Activated gamma-delta T cell treated with anti-CD3 and anti-CD28 coated beads, Interleukin-2, amount 50 U/mL, for 16 hours (primary cell): ENCODE data around the gene STARD4.

Source experiments
- DNase-seq: peaks from one replicate; pipeline ENCODE4 v3.0.0-alpha.2; 2020; ENCODE audit warnings: low read depth

STARD4 gene

GRCh38 chr5:111528056-111528455 lies 15.7 kb upstream of the STARD4 start:
- DNase-seq, result no peak

- no peak for DNase-seq
Measured at GRCh38 chr5:111520908-111521307, 8.6 kb upstream of the STARD4 start.

- DNase-seq, result no peak
Measured at GRCh38 chr5:111518777-111519176, 6.4 kb upstream of the STARD4 start.

- no peak for DNase-seq
Measured at GRCh38 chr5:111517853-111518501, 5.6 kb upstream of the STARD4 start.

- no peak for DNase-seq
Measured at GRCh38 chr5:111514087-111514486, 1.8 kb upstream of the STARD4 start.

GRCh38 chr5:111513131-111513520 lies 791 bp upstream of the STARD4 start:
- DNase-seq, result peak; percentile 54

GRCh38 chr5:111511831-111512374 lies 432 bp downstream of the STARD4 start:
- DNase-seq, result no peak

GRCh38 chr5:111511174-111511830 lies 1.0 kb downstream of the STARD4 start:
- DNase-seq, result no peak

- DNase-seq, result no peak
Measured at GRCh38 chr5:111509119-111509518, 3.2 kb downstream of the STARD4 start.

- DNase-seq, result no peak
Measured at GRCh38 chr5:111507276-111507675, 5.1 kb downstream of the STARD4 start.

GRCh38 chr5:111505096-111505495 lies 7.2 kb downstream of the STARD4 start:
- DNase-seq, result no peak

- no peak for DNase-seq
Measured at GRCh38 chr5:111502956-111503355, 9.4 kb downstream of the STARD4 start.

GRCh38 chr5:111498346-111498745 lies 14.0 kb downstream of the STARD4 start:
- no peak for DNase-seq

- no peak for DNase-seq
Measured at GRCh38 chr5:111495159-111495558, 17.2 kb downstream of the STARD4 start.

- DNase-seq, result no peak
Measured at GRCh38 chr5:111494355-111494999, 17.9 kb downstream of the STARD4 start.

GRCh38 chr5:111493031-111493430 lies 19.3 kb downstream of the STARD4 start:
- no peak for DNase-seq

GRCh38 chr5:111488353-111488752 lies 24.0 kb downstream of the STARD4 start:
- no peak for DNase-seq

GRCh38 chr5:111486926-111487325 lies 25.4 kb downstream of the STARD4 start:
- DNase-seq, result no peak

- no peak for DNase-seq
Measured at GRCh38 chr5:111486055-111486454, 26.3 kb downstream of the STARD4 start.

- DNase-seq, result no peak
Measured at GRCh38 chr5:111480346-111480745, 32.0 kb downstream of the STARD4 start.

GRCh38 chr5:111478898-111479297 lies 33.4 kb downstream of the STARD4 start:
- DNase-seq, result no peak

- no peak for DNase-seq
Measured at GRCh38 chr5:111478266-111478665, 34.1 kb downstream of the STARD4 start.

GRCh38 chr5:111472579-111472978 lies 39.8 kb downstream of the STARD4 start:
- no peak for DNase-seq
